Ovary (tissue), 9 donors: ENCODE measurements around the gene FAM81B. TPM values are rescaled to one million over a fixed set of nuclear protein-coding genes. Genes with fewer than 3 reads are reported as not detected.
"Not testable (repeated sequence)": the region's sequence is repeated elsewhere in the genome, so short reads cannot be mapped to it uniquely, and the experiment has no call there.

ENCODE experiments used
- DNase-seq, 5 donors: peaks; one replicate each; pipeline ENCODE4 v3.0.0-alpha.2; 2019 to 2020
- H3K27ac ChIP-seq, 2 donors: fragments of 200-600 bp; one replicate each; pipeline versions ENCODE4 v1.5.1 to v1.8.0; 2019 to 2022
- H3K27me3 ChIP-seq: fragments of 200-600 bp; one replicate; pipeline ENCODE4 v1.8.0; 2022
- H3K36me3 ChIP-seq: fragments of 200-600 bp; sonication (generic); one replicate; pipeline ENCODE4 v1.5.1; 2019
- H3K4me1 ChIP-seq: one replicate; pipeline ENCODE4 v1.8.1; 2013; ENCODE audit warnings: mild to moderate bottlenecking, moderate library complexity; ENCODE audit not compliant: insufficient read depth
- H3K4me3 ChIP-seq: fragments of 200-600 bp; sonication (generic); one replicate; pipeline ENCODE4 v1.5.1; 2017
- H3K9me3 ChIP-seq, 2 donors: fragments of 200-600 bp in 1 of 2; sonication (generic) in 1 of 2; one replicate each; pipeline versions ENCODE4 v1.5.1 to v1.8.1; 2013 to 2019; ENCODE audit warnings: mild to moderate bottlenecking in 1 of 2, moderate library complexity in 1 of 2
- CTCF ChIP-seq, 3 donors: fragments of 450-650 bp in 2 of 3; fragments of 200-600 bp in 1 of 3; IDR thresholded peaks; one replicate each; pipeline versions ENCODE4 v1.5.1 to v1.8.0; 2016 to 2022; ENCODE audit warnings: antibody characterized with exemption in 3 of 3, mild to moderate bottlenecking in 1 of 3
- EP300 ChIP-seq: sonication (generic); formaldehyde crosslinking; IDR thresholded peaks from one replicate; pipeline ENCODE4 v1.6.1; 2017; ENCODE audit warnings: antibody characterized with exemption
- POLR2A ChIP-seq: fragments of 450-650 bp; IDR thresholded peaks from one replicate; pipeline ENCODE4 v1.6.1; 2017; ENCODE audit warnings: antibody characterized with exemption, mild to moderate bottlenecking, moderate library complexity
- WGBS, 3 donors: extraction: QIAGEN DNeasy Blood & Tissue Kit in 1 of 3; methylation state at CpG; one replicate each; pipeline versions ENCODE4 v1.1.5 to v1.1.7; 2013 to 2017; 5-methylcytosine and 5-hydroxymethylcytosine counted together
- intact Hi-C, 4 donors: fragments of 100-400 bp; cut with DNase I; formaldehyde crosslinking; loops; one replicate each; pipeline versions ENCODE4 v1.11.0 to v1.15.1; 2022 to 2023
- polyA plus RNA-seq, 2 donors: library from polyadenylated mRNA; stranded (reverse); fragments of 200-250 nt in 1 of 2; fragments of 350-450 nt in 1 of 2; fragmentation: Illumina TruSeq in 1 of 2; extraction: RNeasy Lipid Tissue Mini Kit (QIAGEN cat#74804) in 1 of 2; gene quantifications; one replicate each; pipeline ENCODE4 v1.2.3, GENCODE V29; 2013 to 2014
- total RNA-seq, 7 donors: library from RNA; depleted of rRNA in 2 of 7; stranded (reverse); fragments of >200 nt in 2 of 7; fragmentation: NEBNext Ultra II Directional in 3 of 7; extraction: Animal tissue kit (Norgen Biotek cat#: 25700) in 3 of 7; gene quantifications; one replicate each; pipeline versions ENCODE4 v1.1.0 to v1.2.4, GENCODE V29; 2016 to 2023
- donor health status: DM: no; HTN: no; CAD: no; lungs with moderate emphysema.
- donor health status: DM: no; HTN: no; CAD: no.
- donor health status: Bipolar disorder and iron deficiency.
- donor health status: DM: yes; HTN: yes; CAD: no.
- donor health status: DM: no; HTN: no; CAD: no.
- donor health status: DM: yes; HTN: yes; CAD: no.

FAM81B gene
- total and polyA plus RNA-seq, 9 donors, result 0.36 to 20.8 (median 2.3) TPM; not detected in 3

- Histone ChIP-seq H3K27me3 (no peaks in the 10 kb centered on the region), H3K4me3 (no peak overlapping the region), H3K4me1 (no peaks in the 10 kb centered on the region), H3K27ac (no peak overlapping the region), H3K9me3 (no peaks in the 10 kb centered on the region), H3K36me3 (no peaks in the 10 kb centered on the region)
- 8 to 9% (median 9%) methylated on average over 4 of the region's 4 CpGs for WGBS, 3 donors
- no peak for TF ChIP-seq EP300
- no peak for TF ChIP-seq POLR2A
- TF ChIP-seq CTCF (IDR thresholded peaks at IDR 0.05), result no peak
- intact Hi-C loops, result no loop called here
- DNase-seq, result no peak
Measured at GRCh38 chr5:95382801-95383200, 8.4 kb upstream of the FAM81B start.

- 61 to 73% (median 67%) methylated on average over 5 of the region's 5 CpGs for WGBS, 3 donors
Measured at GRCh38 chr5:95384485-95385213, 6.5 kb upstream of the FAM81B start.

GRCh38 chr5:95385334-95385733 lies 5.8 kb upstream of the FAM81B start:
- H3K27me3 ChIP-seq, result no peaks in the 10 kb centered on the region
- no peaks in the 10 kb centered on the region for H3K4me1 ChIP-seq
- no peaks in the 10 kb centered on the region for H3K36me3 ChIP-seq
- no peaks in the 10 kb centered on the region for H3K9me3 ChIP-seq
- no peak overlapping the region for H3K27ac ChIP-seq
- WGBS, 3 donors, result 86 to 97% (median 87%) methylated on average over 1 of the region's 1 CpG
- TF ChIP-seq CTCF (IDR thresholded peaks at IDR 0.05), result no peak
- no peak for TF ChIP-seq EP300
- no peak for TF ChIP-seq POLR2A
- DNase-seq, result no peak
- intact Hi-C loops, result no loop called here
- H3K4me3 ChIP-seq, result no peak overlapping the region

More at GRCh38 chr5:95384485-95385213, 6.5 kb upstream of the FAM81B start:
- H3K4me3 ChIP-seq, result no peak overlapping the region
- H3K27me3 ChIP-seq, result no peaks in the 10 kb centered on the region
- DNase-seq, result no peak
- intact Hi-C loops, result no loop called here
- H3K27ac ChIP-seq, result no peak overlapping the region
- H3K4me1 ChIP-seq, result no peaks in the 10 kb centered on the region
- H3K9me3 ChIP-seq, result no peaks in the 10 kb centered on the region
- no peaks in the 10 kb centered on the region for H3K36me3 ChIP-seq
- no peak for TF ChIP-seq CTCF (IDR thresholded peaks at IDR 0.05)
- TF ChIP-seq POLR2A, result no peak
- no peak for TF ChIP-seq EP300

- H3K4me1 ChIP-seq, DNase-seq, H3K9me3 ChIP-seq, intact Hi-C loops, H3K27me3 ChIP-seq, H3K4me3 ChIP-seq, H3K27ac ChIP-seq, H3K36me3 ChIP-seq: not testable (repeated sequence)
- 78 to 87% (median 82%) methylated on average over 3 of the region's 3 CpGs for WGBS, 3 donors
Measured at GRCh38 chr5:95391965-95392364, 799 bp downstream of the FAM81B start.

GRCh38 chr5:95392593-95393182 lies 1.5 kb downstream of the FAM81B start:
- intact Hi-C loops, result no loop called here
- no peak for DNase-seq
- Histone ChIP-seq H3K4me1 (no peaks in the 10 kb centered on the region), H3K9me3 (no peaks in the 10 kb centered on the region), H3K4me3 (no peak overlapping the region), H3K27me3 (no peaks in the 10 kb centered on the region), H3K27ac (no peak overlapping the region), H3K36me3 (no peaks in the 10 kb centered on the region)
- TF ChIP-seq POLR2A, result no peak
- 0 to 4% (median 0%) methylated on average over 1 of the region's 1 CpG for WGBS, 3 donors
